HEK293T (cell line): Measurements from ENCODE around the gene MZB1.

ENCODE experiments used
- CTCF ChIA-PET: fragments of 350-600 bp; formaldehyde crosslinking; extraction: SDS; loops from one replicate; lab custom pipeline; 2021; ENCODE audit warnings: antibody characterized with exemption, inconsistent platforms; lab: Yijun Ruan, JAX
- POLR2A ChIA-PET: fragments of 350-600 bp; formaldehyde crosslinking; extraction: SDS; loops from one replicate; lab custom pipeline; 2020; ENCODE audit warnings: antibody characterized with exemption, inconsistent platforms; lab: Yijun Ruan, JAX
- DNase-seq: peaks from one replicate; pipeline ENCODE4 v3.0.0; 2012; ENCODE audit warnings: mixed read lengths; ENCODE audit errors: extremely low spot score
- ARNT ChIP-seq: fragments of 450-650 bp; IDR thresholded peaks from 2 replicates; pipeline ENCODE4 v1.6.1; 2017; ENCODE audit warnings: mild to moderate bottlenecking
- BHLHE40 ChIP-seq: fragments of 450-650 bp; IDR thresholded peaks from 2 replicates; pipeline ENCODE4 v1.6.1; 2016; ENCODE audit warnings: mild to moderate bottlenecking, moderate library complexity, borderline replicate concordance
- CTBP1 ChIP-seq: fragments of 450-650 bp; IDR thresholded peaks from 2 replicates; pipeline ENCODE4 v1.6.1; 2016; ENCODE audit warnings: borderline replicate concordance
- ELF4 ChIP-seq: fragments of 450-650 bp; IDR thresholded peaks from 2 replicates; pipeline ENCODE4 v1.6.1; 2017; ENCODE audit warnings: antibody characterized with exemption
- FOXA1 ChIP-seq: fragments of 450-650 bp; IDR thresholded peaks from 2 replicates; pipeline ENCODE4 v1.6.1; 2016; ENCODE audit warnings: mild to moderate bottlenecking
- FOXK2 ChIP-seq: fragments of 450-650 bp; IDR thresholded peaks from 2 replicates; pipeline ENCODE4 v1.6.1; 2016; ENCODE audit warnings: mild to moderate bottlenecking
- FOXM1 ChIP-seq: fragments of 450-650 bp; IDR thresholded peaks from 2 replicates; pipeline ENCODE4 v1.6.1; 2017; ENCODE audit warnings: mild to moderate bottlenecking, borderline replicate concordance
- HDGF ChIP-seq: fragments of 450-650 bp; IDR thresholded peaks from 2 replicates; pipeline ENCODE4 v1.6.1; 2017; ENCODE audit warnings: antibody characterized with exemption, borderline replicate concordance
- L3MBTL2 ChIP-seq: fragments of 450-650 bp; conservative IDR thresholded peaks from 2 replicates; pipeline ENCODE4 v1.6.1; 2016; ENCODE audit warnings: mild to moderate bottlenecking
- LEF1 ChIP-seq: fragments of 450-650 bp; IDR thresholded peaks from 2 replicates; pipeline ENCODE4 v1.6.1; 2017; ENCODE audit warnings: mild to moderate bottlenecking, borderline replicate concordance
- NFRKB ChIP-seq: fragments of 450-650 bp; IDR thresholded peaks from 2 replicates; pipeline ENCODE4 v1.6.1; 2016; ENCODE audit warnings: mild to moderate bottlenecking, moderate library complexity
- PKNOX1 ChIP-seq: fragments of 450-650 bp; IDR thresholded peaks from 2 replicates; pipeline ENCODE4 v1.6.1; 2016
- SP1 ChIP-seq: fragments of 450-650 bp; IDR thresholded peaks from 2 replicates; pipeline ENCODE4 v1.6.1; 2017
- SUZ12 ChIP-seq: fragments of 450-650 bp; IDR thresholded peaks from 2 replicates; pipeline ENCODE4 v1.6.1; 2016; ENCODE audit warnings: mild to moderate bottlenecking
- TARDBP ChIP-seq: fragments of 450-650 bp; IDR thresholded peaks from 2 replicates; pipeline ENCODE4 v1.6.1; 2016
- ZNF384 ChIP-seq: fragments of 450-650 bp; IDR thresholded peaks from 2 replicates; pipeline ENCODE4 v1.6.1; 2016

Gene MZB1

GRCh38 chr5:139385061-139386049 is 4.4 kb downstream of the MZB1 start:
- DNase-seq = no peak
- ChIA-PET CTCF (interaction anchor here (0.9 kb wide), 1 partner anchor 17 kb away, joined by 5 read pairs; no protein-coding TSS in a partner anchor), POLR2A (interaction anchor here (1.1 kb wide), 2 partner anchors 10 to 187 kb away, joined by 3 read pairs; partner anchors contain the start of gene SIL1)
- no peak for TF ChIP-seq FOXK2
- TF ChIP-seq TARDBP = no peak
- TF ChIP-seq PKNOX1 = no peak
- no peak for TF ChIP-seq HDGF

- TF ChIP-seq L3MBTL2 (no peak), HDGF (no peak), ARNT (no peak), ZNF384 (no peak), PKNOX1 (no peak), SUZ12 (no peak), SP1 (no peak), TARDBP (no peak), FOXM1 (no peak), FOXA1 (no peak), BHLHE40 (no peak)
- POLR2A ChIA-PET = no interaction called here
- CTCF ChIA-PET = no interaction called here
- no peak for DNase-seq
Measured at GRCh38 chr5:139384591-139385051, 5.1 kb downstream of the MZB1 start.

- DNase-seq = no peak
- POLR2A ChIA-PET = no interaction called here
- TF ChIP-seq SUZ12 (no peak), HDGF (no peak), LEF1 (no peak)
- CTCF ChIA-PET = no interaction called here
Measured at GRCh38 chr5:139383993-139384590, 5.6 kb downstream of the MZB1 start.

- DNase-seq = no peak
- TF ChIP-seq NFRKB (no peak), SUZ12 (no peak), HDGF (no peak), FOXA1 (no peak), TARDBP (no peak), ZNF384 (no peak), PKNOX1 (no peak), SP1 (no peak), L3MBTL2 (no peak), FOXM1 (no peak), LEF1 (no peak), ARNT (no peak), FOXK2 (no peak), BHLHE40 (no peak), ELF4 (no peak), CTBP1 (no peak)
- ChIA-PET CTCF (no interaction called here), POLR2A (interaction anchor here (1.2 kb wide), 1 partner anchor 56 kb away, joined by 3 read pairs; the partner anchor contains the start of gene DNAJC18)
Measured at GRCh38 chr5:139383275-139383992, 6.3 kb downstream of the MZB1 start, which contains the start of gene SLC23A1. Gene SLC23A1, minus strand, starts transcription at chr5:139383297. Its CDS starts 44 bp downstream, at chr5:139383253.

- ChIA-PET POLR2A (interaction anchor here (1.2 kb wide), 1 partner anchor 56 kb away, joined by 3 read pairs; the partner anchor contains the start of gene DNAJC18), CTCF (no interaction called here)
- no peak for DNase-seq
- TF ChIP-seq ARNT = no peak
Measured at GRCh38 chr5:139382807-139383206, 6.9 kb downstream of the MZB1 start.
